ENCODE results near the gene PALD1. TPM values are rescaled to one million over a fixed set of nuclear protein-coding genes. Genes with fewer than 3 reads are reported as not detected.

Gene PALD1
- total and polyA plus RNA-seq, 2 of the 4 experiments (the other 2 are of a cell fraction): 0.12 to 0.18 TPM

- TF ChIP-seq MXI1 (IDR thresholded peaks at IDR 0.05; ENCODE audit: borderline replicate concordance, low read depth, low read length): no peak
These were observed 104.5 kb downstream of the PALD1 start (continued) for GRCh38 chr10:70582793-70583668.

GRCh38 chr10:70583669-70584037 lies 105.1 kb downstream of the PALD1 start:
- ChIA-PET CTCF (no interaction called here), POLR2A (ENCODE audit: unreplicated experiment) (no interaction called here)
- Histone ChIP-seq H2BK20ac (ENCODE audit: low read depth, low read length) (no peak overlapping the region), H4K8ac (ENCODE audit: low read depth in 2 of 2, low read length in 2 of 2) (no peak overlapping the region), H3K79me1 (ENCODE audit: low read depth in 1 of 2, low read length in 2 of 2) (no peaks in the 10 kb centered on the region), H2AK9ac (replicated peaks; ENCODE audit: low read depth, low read length, poor library complexity) (no peak overlapping the region), H4K20me1 (ENCODE audit: insufficient read depth, low read length) (no peaks in the 10 kb centered on the region), H3K14ac (replicated peaks; ENCODE audit: low read depth, low read length) (no peak overlapping the region), H3K4me2 (ENCODE audit: low read depth, low read length) (no peak overlapping the region), H3K4me3 (ENCODE audit: insufficient read depth, low read depth, low read length) (no peak overlapping the region), H3K4me1 (ENCODE audit: control insufficient read depth, insufficient read depth, low read length) (no peaks in the 10 kb centered on the region; the same call in 1 of the 2 replicates), H3K18ac (ENCODE audit: low read depth, low read length) (no peak overlapping the region), H3K36me3 (ENCODE audit: control insufficient read depth, insufficient read depth, low read length) (no peaks in the 10 kb centered on the region), H2BK5ac (ENCODE audit: low read depth, low read length, poor library complexity, severe bottlenecking) (no peak overlapping the region), H2AFZ (replicated peaks; ENCODE audit: low read length, poor library complexity) (no peak overlapping the region), H3K27ac (ENCODE audit: insufficient read depth, low read length) (no peak overlapping the region), H3K56ac (ENCODE audit: extremely low read depth, insufficient read depth, low read length) (no peak overlapping the region), H2AK5ac (ENCODE audit: low read depth, low read length) (no peak overlapping the region), H3K4ac (ENCODE audit: low read depth, low read length) (no peak overlapping the region), H3K9me3 (ENCODE audit: control insufficient read depth, insufficient read depth, low read length) (no peaks in the 10 kb centered on the region), H3K27me3 (ENCODE audit: control insufficient read depth, insufficient read depth, low read length) (peaks cover 25% of the 10 kb centered on the region), H3K9ac (ENCODE audit: low read depth, low read length) (no peak overlapping the region), H2BK120ac (ENCODE audit: low read depth, low read length) (no peak overlapping the region), H3K9me1 (ENCODE audit: insufficient read depth, low read length) (no peaks in the 10 kb centered on the region), H4K91ac (ENCODE audit: insufficient read depth, low read depth, low read length) (no peak overlapping the region), H2BK15ac (ENCODE audit: low read depth, low read length) (no peak overlapping the region), H3K23ac (ENCODE audit: low read depth, low read length) (no peak overlapping the region), H4K5ac (ENCODE audit: low read depth, low read length) (no peak overlapping the region)
- BruUV-seq (replicated peaks): no TSS peak
- 83% methylated on average over 1 of the region's 2 CpGs; no CpG with 5 or more reads in 1 of the 2 experiments for WGBS, 2 experiments (ENCODE audit: extremely low coverage in 2 of 2, insufficient read length in 1 of 2)
- DNase-seq: no peak
- in situ Hi-C loops (cut with MboI; ENCODE audit: low sequenced_read_pairs): no loop called here
- ATAC-seq (ENCODE audit: low read depth): no peak
- dilution Hi-C loops (cut with HindIII; ENCODE audit: low sequenced_read_pairs, unreplicated experiment): no loop called here
- TF ChIP-seq CHD1 (IDR thresholded peaks at IDR 0.05; ENCODE audit: low read depth, low read length): no peak
- TF ChIP-seq POLR2A (IDR thresholded peaks at IDR 0.05; ENCODE audit: low read depth, low read length): no peak
- TF ChIP-seq BHLHE40 (IDR thresholded peaks at IDR 0.05; ENCODE audit: low read depth, low read length): no peak
- TF ChIP-seq MXI1 (IDR thresholded peaks at IDR 0.05; ENCODE audit: borderline replicate concordance, low read depth, low read length): no peak
- no peak for TF ChIP-seq RCOR1 (IDR thresholded peaks at IDR 0.05; ENCODE audit: insufficient replicate concordance, low read length)
- no peak for TF ChIP-seq RAD21 (IDR thresholded peaks at IDR 0.05; ENCODE audit: low read length)
- no peak for TF ChIP-seq MAFK (IDR thresholded peaks at IDR 0.05; ENCODE audit: low read depth, low read length)
- TF ChIP-seq CEBPB (IDR thresholded peaks at IDR 0.05; ENCODE audit: low read depth, low read length): no peak
- TF ChIP-seq SMC3 (IDR thresholded peaks at IDR 0.05; ENCODE audit: low read depth, low read length): no peak
- no peak for TF ChIP-seq NFE2L2 (IDR thresholded peaks at IDR 0.05; ENCODE audit: low read depth, low read length)
- no peak for TF ChIP-seq FOS (IDR thresholded peaks at IDR 0.05; ENCODE audit: low read depth, low read length)
- no peak for TF ChIP-seq MAZ (IDR thresholded peaks at IDR 0.05; ENCODE audit: borderline replicate concordance, low read depth, low read length)
- intact Hi-C loops (cut with micrococcal nuclease): no loop called here

Data from IMR-90 (cell line).